Testis (tissue), 3 donors: ENCODE results near the gene SLFN12. TPM values are rescaled to one million over a fixed set of nuclear protein-coding genes. Genes with fewer than 3 reads are reported as not detected.

Experiments
- DNase-seq: peaks from one replicate; pipeline ENCODE4 v3.0.0-alpha.2; 2019
- H3K27ac ChIP-seq, 2 donors: fragments of 200-600 bp; sonication (generic); one replicate each; pipeline ENCODE4 v1.5.1; 2019
- H3K27me3 ChIP-seq: fragments of 200-600 bp; sonication (generic); one replicate; pipeline ENCODE4 v1.5.1; 2019
- H3K36me3 ChIP-seq: fragments of 200-600 bp; sonication (generic); one replicate; pipeline ENCODE4 v1.5.1; 2017; ENCODE audit warnings: low read depth; ENCODE audit errors: missing control alignments
- H3K4me1 ChIP-seq: fragments of 200-600 bp; sonication (generic); one replicate; pipeline ENCODE4 v1.5.1; 2019
- H3K4me3 ChIP-seq, 2 donors: fragments of 200-600 bp; sonication (generic); one replicate each; pipeline ENCODE4 v1.5.1; 2017 to 2019
- H3K9me3 ChIP-seq: fragments of 200-600 bp; sonication (generic); one replicate; pipeline ENCODE4 v1.5.1; 2017
- CTCF ChIP-seq, 3 experiments: fragments of 450-650 bp in 2 of 3; fragments of 200-600 bp in 1 of 3; sonication (generic) in 1 of 3; IDR thresholded peaks; one replicate each; pipeline ENCODE4 v1.5.1; 2016 to 2019; ENCODE audit warnings: antibody characterized with exemption in 3 of 3, mild to moderate bottlenecking in 2 of 3, moderate library complexity in 1 of 3
- POLR2A ChIP-seq: fragments of 450-650 bp; IDR thresholded peaks from one replicate; pipeline ENCODE4 v1.6.1; 2017; ENCODE audit warnings: antibody characterized with exemption, mild to moderate bottlenecking, moderate library complexity
- WGBS, 2 donors: methylation state at CpG; one replicate each; pipeline ENCODE4 v1.1.5; 2018; 5-methylcytosine and 5-hydroxymethylcytosine counted together
- intact Hi-C: fragments of 100-400 bp; cut with DNase I; formaldehyde crosslinking; loops from one replicate; pipeline ENCODE4 v1.15.1; 2023; ENCODE audit warnings: low total_unique reads
- polyA plus RNA-seq: library from polyadenylated mRNA; stranded (reverse); fragments of 350-450 nt; fragmentation: Illumina TruSeq; extraction: RNeasy Lipid Tissue Mini Kit (QIAGEN cat#74804); gene quantifications from one replicate; pipeline ENCODE4 v1.2.3, GENCODE V29; 2014; ENCODE audit warnings: low read depth, low replicate concordance; ENCODE audit not compliant: insufficient read depth
- small RNA-seq, 2 donors: library from RNA; depleted of rRNA; stranded (forward); fragments of <200 nt; gene quantifications; one replicate each; pipeline ENCODE3, GENCODE V24; 2016
- total RNA-seq, 2 donors: library from RNA; depleted of rRNA; stranded (reverse); fragments of >200 nt; gene quantifications; one replicate each; pipeline ENCODE4 v1.2.3, GENCODE V29; 2016

The SLFN12 gene
- total and polyA plus RNA-seq, 3 donors from 2014 or later, result 2.6 to 4.7 (median 2.9) TPM

- intact Hi-C loops, result no loop called here
- no peaks in the 10 kb centered on the region for H3K27me3 ChIP-seq
- H3K4me3 ChIP-seq, result peak overlapping the region; percentile 53 to 64
- H3K36me3 ChIP-seq, result no peaks in the 10 kb centered on the region
- no peaks in the 10 kb centered on the region for H3K9me3 ChIP-seq
- WGBS, 2 donors, result 1 to 2% methylated on average over 10 to 25 of the region's 25 CpGs
- H3K4me1 ChIP-seq, result no peaks in the 10 kb centered on the region
- peak overlapping the region; percentile 80 to 84 for H3K27ac ChIP-seq
- DNase-seq, result no peak
- TF ChIP-seq POLR2A, result no peak
These were observed 59.3 kb downstream of the SLFN12 start for GRCh38 chr17:35372846-35373533.

- intact Hi-C loops, result no loop called here
- no peak overlapping the region for H3K4me3 ChIP-seq
- no peaks in the 10 kb centered on the region for H3K27me3 ChIP-seq
- no peaks in the 10 kb centered on the region for H3K9me3 ChIP-seq
- no peak for DNase-seq
- no peak for TF ChIP-seq CTCF (IDR thresholded peaks at IDR 0.05)
- no peak for TF ChIP-seq POLR2A
- no peaks in the 10 kb centered on the region for H3K36me3 ChIP-seq
- no peak overlapping the region for H3K27ac ChIP-seq
- 43 to 54% methylated on average over 3 of the region's 3 CpGs for WGBS, 2 donors
- no peaks in the 10 kb centered on the region for H3K4me1 ChIP-seq
These were observed 60.4 kb downstream of the SLFN12 start for GRCh38 chr17:35371934-35372333.

GRCh38 chr17:35368081-35368830 is 64.0 kb downstream of the SLFN12 start:
- no peak overlapping the region for H3K27ac ChIP-seq
- no peaks in the 10 kb centered on the region for H3K36me3 ChIP-seq
- 47 to 53% methylated on average over 2 to 4 of the region's 4 CpGs for WGBS, 2 donors
- DNase-seq, result no peak
- intact Hi-C loops, result no loop called here
- no peaks in the 10 kb centered on the region for H3K27me3 ChIP-seq
- no peak for TF ChIP-seq CTCF (IDR thresholded peaks at IDR 0.05)
- TF ChIP-seq POLR2A, result no peak
- no peaks in the 10 kb centered on the region for H3K9me3 ChIP-seq
- no peak overlapping the region for H3K4me3 ChIP-seq
- no peaks in the 10 kb centered on the region for H3K4me1 ChIP-seq

GRCh38 chr17:35361027-35361426 is 71.3 kb downstream of the SLFN12 start:
- WGBS, 2 donors, result 38 to 58% methylated on average over 1 of the region's 1 CpG
- H3K9me3 ChIP-seq, result no peaks in the 10 kb centered on the region
- H3K4me3 ChIP-seq, result no peak overlapping the region
- intact Hi-C loops, result no loop called here
- no peak for DNase-seq
- H3K4me1 ChIP-seq, result no peaks in the 10 kb centered on the region
- H3K27me3 ChIP-seq, result no peaks in the 10 kb centered on the region
- H3K27ac ChIP-seq, result no peak overlapping the region
- TF ChIP-seq CTCF (IDR thresholded peaks at IDR 0.05) (no peak), POLR2A (no peak)
- H3K36me3 ChIP-seq, result no peaks in the 10 kb centered on the region

Small RNA genes lying within 50 kb of the gene (small RNA-seq; reads per million reads assigned to genes)
- 0 to 0.38 reads per million in 2 donors for gene AC060766.3
- 0 reads per million in 2 donors for gene AC060766.5

Other genes starting within 250 kb of the SLFN12 start
- 1 to 10 TPM in 1 of 2 donors, under 1 TPM in 1; 0.99 to 4.1 TPM for gene SLC35G3, start 238.1 kb downstream of the SLFN12 start, total RNA-seq
- 2.7 TPM for gene SLC35G3, start 238.1 kb downstream of the SLFN12 start, polyA plus RNA-seq
- gene SLFN5, start 189.4 kb downstream of the SLFN12 start, total RNA-seq, result 1 to 10 TPM; 5.9 to 6.1 TPM
- gene SLFN5, start 189.4 kb downstream of the SLFN12 start, polyA plus RNA-seq, result 2.4 TPM
- 1 to 10 TPM; 5.5 to 6.4 TPM for gene SLFN11, start 58.9 kb downstream of the SLFN12 start, total RNA-seq
- 9.3 TPM for gene SLFN11, start 58.9 kb downstream of the SLFN12 start, polyA plus RNA-seq
- 1 to 10 TPM; 2.2 to 2.6 TPM for gene SLFN13, start 16.3 kb upstream of the SLFN12 start, total RNA-seq
- 2.5 TPM for gene SLFN13, start 16.3 kb upstream of the SLFN12 start, polyA plus RNA-seq
- 1 to 10 TPM; 1.0 to 1.4 TPM for gene SLFN12L, start 105.2 kb upstream of the SLFN12 start, total RNA-seq
- gene SLFN12L, start 105.2 kb upstream of the SLFN12 start, polyA plus RNA-seq, result 0.69 TPM
- under 1 TPM; 0.37 to 0.55 TPM for gene SLFN14, start 128.3 kb upstream of the SLFN12 start, total RNA-seq
- gene SLFN14, start 128.3 kb upstream of the SLFN12 start, polyA plus RNA-seq, result 0.30 TPM
- 10 to 100 TPM; 13.6 to 17.3 TPM for gene PEX12, start 146.1 kb upstream of the SLFN12 start, total RNA-seq
- gene PEX12, start 146.1 kb upstream of the SLFN12 start, polyA plus RNA-seq, result 15.1 TPM
- 100 to 1,000 TPM; 132 to 147 TPM for gene AP2B1, start 154.8 kb upstream of the SLFN12 start, total RNA-seq
- 310 TPM for gene AP2B1, start 154.8 kb upstream of the SLFN12 start, polyA plus RNA-seq